Stimulated activated CD4-positive, alpha-beta T cell treated with anti-CD3 and anti-CD28 coated beads, Interleukin-12 subunit alpha, Interleukin-12 subunit beta, amount 100 ng/mL, for 48 hours (primary cell): Measurements from ENCODE around the gene ZFHX3.

Experiments used
- DNase-seq, 3 donors: peaks; one replicate each; pipeline ENCODE4 v3.0.0-alpha.2; 2020; ENCODE audit warnings: low read depth in 2 of 3, low spot score in 1 of 3

Gene ZFHX3

GRCh38 chr16:72854267-72854959, 193.5 kb downstream of the ZFHX3 start:
- no peak for DNase-seq

- no peak for DNase-seq
Measured at GRCh38 chr16:72853575-72854266, 194.2 kb downstream of the ZFHX3 start.

- no peak for DNase-seq
Measured at GRCh38 chr16:72852421-72852820, 195.5 kb downstream of the ZFHX3 start.

GRCh38 chr16:72850853-72851252, 197.1 kb downstream of the ZFHX3 start:
- DNase-seq, result no peak

- no peak for DNase-seq
Measured at GRCh38 chr16:72850021-72850420, 197.9 kb downstream of the ZFHX3 start.

- no peak for DNase-seq
Measured at GRCh38 chr16:72848759-72849664, 198.9 kb downstream of the ZFHX3 start.

- DNase-seq, result no peak
Measured at GRCh38 chr16:72848028-72848400, 199.9 kb downstream of the ZFHX3 start.

GRCh38 chr16:72847187-72848027, 200.5 kb downstream of the ZFHX3 start:
- no peak for DNase-seq

- no peak for DNase-seq
Measured at GRCh38 chr16:72846594-72846993, 201.3 kb downstream of the ZFHX3 start.

- no peak for DNase-seq
Measured at GRCh38 chr16:72845322-72846020, 202.5 kb downstream of the ZFHX3 start.

- DNase-seq, result no peak
Measured at GRCh38 chr16:72844225-72844920, 203.6 kb downstream of the ZFHX3 start.

- no peak for DNase-seq
Measured at GRCh38 chr16:72841506-72841905, 206.4 kb downstream of the ZFHX3 start.

- DNase-seq, result no peak
Measured at GRCh38 chr16:72840631-72841381, 207.1 kb downstream of the ZFHX3 start.

GRCh38 chr16:72838951-72839350, 209.0 kb downstream of the ZFHX3 start:
- no peak for DNase-seq

GRCh38 chr16:72838586-72838910, 209.4 kb downstream of the ZFHX3 start:
- DNase-seq, result no peak

- DNase-seq, result no peak
Measured at GRCh38 chr16:72837846-72838585, 209.9 kb downstream of the ZFHX3 start.

- no peak for DNase-seq
Measured at GRCh38 chr16:72836985-72837384, 210.9 kb downstream of the ZFHX3 start.

GRCh38 chr16:72836181-72836580, 211.7 kb downstream of the ZFHX3 start:
- no peak for DNase-seq
